H1 (cell line): ENCODE results near the gene IRX4. TPM values are rescaled to one million over a fixed set of nuclear protein-coding genes. Genes with fewer than 3 reads are reported as not detected.

Experiments
- CTCF ChIA-PET: fragments of 300-600 bp; sonication (Branson Sonifier 250); formaldehyde crosslinking; loops from one replicate; lab custom pipeline; 2021; ENCODE audit not compliant: partially characterized antibody; lab: Charles Lee
- POLR2A ChIA-PET: fragments of 300-600 bp; sonication (Branson Sonifier 250); formaldehyde crosslinking; loops from one replicate; lab custom pipeline; 2021; ENCODE audit warnings: inconsistent platforms; ENCODE audit not compliant: partially characterized antibody; lab: Charles Lee
- DNase-seq, 2 experiments: peaks; one replicate each; pipeline versions ENCODE4 v3.0.0 to v3.0.0-alpha.2; 2010 to 2022; ENCODE audit warnings: low spot score in 2 of 2, low read depth in 1 of 2, mixed read lengths in 1 of 2
- FAIRE-seq: peaks from 2 replicates; lab custom pipeline; 2011; peaks lifted over from hg19 to GRCh38; lab: Jason Lieb, UNC
- H2AFZ ChIP-seq: 2 replicates; pipeline ENCODE4 v1.8.1; 2012; ENCODE audit warnings: low read length, inconsistent platforms
- H2AK5ac ChIP-seq: 2 replicates; pipeline ENCODE4 v1.6.1; 2013; ENCODE audit warnings: low read depth, low read length
- H2BK120ac ChIP-seq: replicated peaks from 2 replicates; pipeline ENCODE3; 2013; ENCODE audit warnings: low read depth, low read length, inconsistent platforms
- H2BK12ac ChIP-seq: 2 replicates; pipeline ENCODE4 v1.6.1; 2013; ENCODE audit warnings: low read depth, low read length
- H2BK15ac ChIP-seq: 2 replicates; pipeline ENCODE4 v1.6.1; 2013; ENCODE audit warnings: low read length
- H2BK20ac ChIP-seq: 2 replicates; pipeline ENCODE4 v1.6.1; 2013; ENCODE audit warnings: low read length
- H2BK5ac ChIP-seq: 2 replicates; pipeline ENCODE4 v1.6.1; 2013; ENCODE audit warnings: low read depth, low read length
- H3K14ac ChIP-seq: 2 replicates; pipeline ENCODE4 v1.6.1; 2013; ENCODE audit warnings: inconsistent platforms; ENCODE audit not compliant: insufficient read length
- H3K18ac ChIP-seq: 2 replicates; pipeline ENCODE4 v1.6.1; 2013; ENCODE audit warnings: low read length; ENCODE audit errors: extremely low read depth
- H3K23ac ChIP-seq: 2 replicates; pipeline ENCODE4 v1.6.1; 2013; ENCODE audit warnings: inconsistent platforms; ENCODE audit not compliant: insufficient read length
- H3K23me2 ChIP-seq: 2 replicates; pipeline ENCODE4 v1.6.1; 2013; ENCODE audit warnings: low read depth, low read length
- H3K27ac ChIP-seq: 2 replicates; pipeline ENCODE4 v1.6.1; 2011; ENCODE audit warnings: low read depth, low read length, inconsistent platforms
- H3K27me3 ChIP-seq, 4 experiments: replicated peaks in 1 of 4; 1 replicate in 1 of 4; 2 replicates in 3 of 4; pipeline versions ENCODE4 v1.6.1 to v1.8.1; 2011 to 2013; ENCODE audit warnings: low read length in 3 of 4, mild to moderate bottlenecking in 3 of 4, inconsistent platforms in 2 of 4, mixed read lengths in 2 of 4, moderate library complexity in 1 of 4; ENCODE audit not compliant: control insufficient read depth in 3 of 4, insufficient read depth in 3 of 4; ENCODE audit errors: extremely low read depth in 1 of 4
- H3K36me3 ChIP-seq, 4 experiments: 2 replicates each; pipeline versions ENCODE4 v1.6.1 to v1.8.1; 2011 to 2013; ENCODE audit warnings: mild to moderate bottlenecking in 4 of 4, low read length in 3 of 4, moderate library complexity in 2 of 4, control low read depth in 1 of 4, inconsistent platforms in 1 of 4; ENCODE audit not compliant: insufficient read depth in 4 of 4, control insufficient read depth in 2 of 4
- H3K4ac ChIP-seq: replicated peaks from 2 replicates; pipeline ENCODE3; 2013; ENCODE audit warnings: low read length, low read depth, mixed read lengths, inconsistent platforms; ENCODE audit not compliant: insufficient read length
- H3K4me1 ChIP-seq, 4 experiments: replicated peaks in 1 of 4; 1 replicate in 1 of 4; 2 replicates in 3 of 4; pipeline versions ENCODE4 v1.6.1 to v1.8.1; 2011 to 2013; ENCODE audit warnings: low read length in 3 of 4, inconsistent platforms in 2 of 4, mixed read lengths in 1 of 4; ENCODE audit not compliant: insufficient read depth in 4 of 4, control insufficient read depth in 3 of 4
- H3K4me2 ChIP-seq, 2 experiments: 2 replicates each; pipeline versions ENCODE4 v1.6.1 to v1.8.1; 2011 to 2013; ENCODE audit warnings: low read depth in 2 of 2, low read length in 2 of 2, control low read depth in 1 of 2, inconsistent platforms in 1 of 2, mild to moderate bottlenecking in 1 of 2; ENCODE audit not compliant: insufficient read depth in 1 of 2
- H3K4me3 ChIP-seq, 4 experiments: fragments of 200-600, 300-600 bp in 1 of 4; sonication (generic), shearing (Covaris generic), sonication (Bioruptor Twin) in 1 of 4; 2 replicates each; pipeline versions ENCODE4 v1.5.1 to v1.8.1; 2011 to 2016; ENCODE audit warnings: low read length in 4 of 4, low read depth in 3 of 4, control low read depth in 2 of 4, inconsistent platforms in 2 of 4, mild to moderate bottlenecking in 2 of 4, mixed read lengths in 1 of 4, moderate library complexity in 1 of 4; ENCODE audit not compliant: insufficient read depth in 2 of 4; ENCODE audit errors: extremely low read depth in 1 of 4
- H3K56ac ChIP-seq: replicated peaks from 2 replicates; pipeline ENCODE3; 2013; ENCODE audit warnings: low read depth, mild to moderate bottlenecking, mixed read lengths, low read length, inconsistent platforms; ENCODE audit not compliant: insufficient read length
- H3K79me1 ChIP-seq: 2 replicates; pipeline ENCODE4 v1.6.1; 2013; ENCODE audit warnings: low read depth, low read length, control low read depth
- H3K79me2 ChIP-seq, 2 experiments: 2 replicates each; pipeline versions ENCODE4 v1.6.1 to v1.8.1; 2012 to 2013; ENCODE audit warnings: low read length in 2 of 2, mild to moderate bottlenecking in 2 of 2, inconsistent platforms in 1 of 2; ENCODE audit not compliant: insufficient read depth in 2 of 2, control insufficient read depth in 1 of 2
- H3K9ac ChIP-seq, 4 experiments: replicated peaks in 1 of 4; 1 replicate in 1 of 4; 2 replicates in 3 of 4; pipeline versions ENCODE4 v1.6.1 to v1.8.1; 2011 to 2013; ENCODE audit warnings: low read depth in 3 of 4, low read length in 3 of 4, control low read depth in 2 of 4, mild to moderate bottlenecking in 2 of 4, moderate library complexity in 2 of 4, inconsistent platforms in 1 of 4; ENCODE audit errors: extremely low read depth in 1 of 4
- H3K9me3 ChIP-seq, 2 experiments: 2 replicates each; pipeline versions ENCODE4 v1.6.1 to v1.8.1; 2012 to 2013; ENCODE audit warnings: mild to moderate bottlenecking in 2 of 2, moderate library complexity in 2 of 2, control low read depth in 1 of 2, inconsistent platforms in 1 of 2, low read depth in 1 of 2, low read length in 1 of 2, mixed read lengths in 1 of 2; ENCODE audit not compliant: insufficient read depth in 2 of 2
- H4K20me1 ChIP-seq, 2 experiments: replicated peaks in 1 of 2; 2 replicates each; pipeline versions ENCODE3 to v1.8.1; 2011 to 2013; ENCODE audit warnings: inconsistent platforms in 2 of 2, low read length in 2 of 2, mild to moderate bottlenecking in 1 of 2; ENCODE audit not compliant: insufficient read depth in 2 of 2, control insufficient read depth in 1 of 2
- H4K5ac ChIP-seq: 2 replicates; pipeline ENCODE4 v1.6.1; 2013; ENCODE audit warnings: low read length, low read depth, mixed read lengths, inconsistent platforms; ENCODE audit not compliant: insufficient read length
- H4K8ac ChIP-seq: 2 replicates; pipeline ENCODE4 v1.8.0; 2013; ENCODE audit warnings: mild to moderate bottlenecking, moderate library complexity, low read length, inconsistent platforms; ENCODE audit not compliant: insufficient read depth; ENCODE audit errors: extremely low read depth
- H4K91ac ChIP-seq: replicated peaks from 2 replicates; pipeline ENCODE3; 2013; ENCODE audit warnings: low read length, mixed read lengths, inconsistent platforms; ENCODE audit not compliant: insufficient read length
- BRCA1 ChIP-seq: IDR thresholded peaks from 2 replicates; pipeline ENCODE4 v1.6.1; 2012; ENCODE audit warnings: low read depth, low read length, improper control_type of control experiment
- CREB1 ChIP-seq: IDR thresholded peaks from 2 replicates; pipeline ENCODE4 v1.6.1; 2012; ENCODE audit warnings: inconsistent platforms
- EZH2 ChIP-seq: fragments of 200-600 bp; sonication (generic); IDR thresholded peaks from 2 replicates; pipeline ENCODE4 v1.7.1; 2012; ENCODE audit warnings: low read depth, mild to moderate bottlenecking, moderate library complexity, low read length, inconsistent platforms; ENCODE audit not compliant: severe bottlenecking
- FOSL1 ChIP-seq: IDR thresholded peaks from 2 replicates; pipeline ENCODE4 v1.6.1; 2011; ENCODE audit warnings: mild to moderate bottlenecking, low read depth, low read length, moderate library complexity; ENCODE audit not compliant: insufficient read depth
- GABPA ChIP-seq: IDR thresholded peaks from 2 replicates; pipeline ENCODE4 v1.6.1; 2011; ENCODE audit warnings: mild to moderate bottlenecking, low read length, moderate library complexity, borderline replicate concordance; ENCODE audit not compliant: insufficient read depth
- HDAC2 ChIP-seq, 2 experiments: fragments of 300-600 bp in 1 of 2; sonication (generic) in 1 of 2; IDR thresholded peaks; 2 replicates each; pipeline ENCODE4 v1.6.1; 2011 to 2012; ENCODE audit warnings: low read depth in 2 of 2, low read length in 2 of 2, mild to moderate bottlenecking in 2 of 2, moderate library complexity in 2 of 2, borderline replicate concordance in 1 of 2, inconsistent platforms in 1 of 2
- KDM4A ChIP-seq: IDR thresholded peaks from one replicate; pipeline ENCODE4 v1.7.1; 2012; ENCODE audit warnings: low read depth, mild to moderate bottlenecking, moderate library complexity, low read length, inconsistent platforms; ENCODE audit not compliant: severe bottlenecking
- MAFK ChIP-seq: IDR thresholded peaks from 2 replicates; pipeline ENCODE4 v1.6.1; 2012; ENCODE audit warnings: low read depth, mild to moderate bottlenecking, improper control_type of control experiment, low read length
- POLR2A ChIP-seq, 2 experiments: IDR thresholded peaks; 1 replicate in 1 of 2; 2 replicates in 1 of 2; pipeline ENCODE4 v1.6.1; 2011; ENCODE audit warnings: low read depth in 2 of 2, low read length in 2 of 2, mild to moderate bottlenecking in 2 of 2; ENCODE audit errors: control extremely low read depth in 1 of 2
- RFX5 ChIP-seq: IDR thresholded peaks from 2 replicates; pipeline ENCODE4 v1.6.1; 2011; ENCODE audit warnings: low read depth, low read length, improper control_type of control experiment, borderline replicate concordance
- TCF12 ChIP-seq: IDR thresholded peaks from 2 replicates; pipeline ENCODE4 v1.6.1; 2011; ENCODE audit warnings: low read depth, mild to moderate bottlenecking, low read length
- WGBS, 2 experiments: shearing (Covaris generic) in 1 of 2; methylation state at CpG; one replicate each; pipeline versions ENCODE4 v1.1.6 to v1.1.7; 2013 to 2015; ENCODE audit warnings: low lambda C conversion rate in 2 of 2, mixed read lengths in 2 of 2, inconsistent platforms in 1 of 2, low coverage in 1 of 2, missing lambda C conversion rate in 1 of 2; ENCODE audit not compliant: insufficient replicate concordance in 2 of 2, insufficient coverage in 1 of 2, insufficient read length in 1 of 2; ENCODE audit errors: extremely low coverage in 1 of 2, missing lambda C conversion rate in 1 of 2; 5-methylcytosine and 5-hydroxymethylcytosine counted together
- polyA plus RNA-seq, 7 experiments: library from polyadenylated mRNA; depleted of rRNA in 3 of 7; stranded (reverse) in 5 of 7; unstranded in 2 of 7; fragments of >200 nt in 5 of 7; fragments of 200-250 nt in 2 of 7; gene quantifications; 1 replicate in 5 of 7; 2 replicates in 1 of 7; 4 replicates in 1 of 7; pipeline versions ENCODE4 v1.2.1 to v1.2.3, GENCODE V29; 2011 to 2013; ENCODE audit warnings: missing spikeins in 2 of 7, mixed read lengths in 2 of 7
- total RNA-seq: library from RNA; stranded (reverse); fragmentation: NEBNext Ultra II Directional; extraction: Animal tissue kit (Norgen Biotek cat#: 25700); gene quantifications from 2 replicates; pipeline ENCODE4 v1.2.1, GENCODE V29; 2021
- TF ChIP-seq, protein P1 (sequence below): IDR thresholded peaks from 2 replicates; pipeline ENCODE4 v1.6.1; 2012; ENCODE audit warnings: inconsistent platforms
- TF ChIP-seq, protein P2 (sequence below): IDR thresholded peaks from 2 replicates; pipeline ENCODE4 v1.6.1; 2011; ENCODE audit warnings: low read length, improper control_type of control experiment

IRX4 gene
- total and polyA plus RNA-seq, 2 of the 8 experiments (the other 6 are each of a cell fraction or from before 2014, with no cell fraction given) = 0.45 to 1.2 TPM

- H2BK20ac ChIP-seq = no peak overlapping the region
- TF ChIP-seq HDAC2 (IDR thresholded peaks at IDR 0.05; ENCODE audit: borderline replicate concordance in 1 of 2, low read depth in 2 of 2, low read length in 2 of 2) = no peak
- TF ChIP-seq, protein P1, sequence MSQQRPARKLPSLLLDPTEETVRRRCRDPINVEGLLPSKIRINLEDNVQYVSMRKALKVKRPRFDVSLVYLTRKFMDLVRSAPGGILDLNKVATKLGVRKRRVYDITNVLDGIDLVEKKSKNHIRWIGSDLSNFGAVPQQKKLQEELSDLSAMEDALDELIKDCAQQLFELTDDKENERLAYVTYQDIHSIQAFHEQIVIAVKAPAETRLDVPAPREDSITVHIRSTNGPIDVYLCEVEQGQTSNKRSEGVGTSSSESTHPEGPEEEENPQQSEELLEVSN = no peak
- no peak for TF ChIP-seq CREB1
- TF ChIP-seq TCF12 = no peak
- no peak for TF ChIP-seq EZH2
- no peak for TF ChIP-seq BRCA1
- no peak for TF ChIP-seq MAFK
- TF ChIP-seq KDM4A = no peak
- TF ChIP-seq GABPA = no peak
- no peak for TF ChIP-seq POLR2A (IDR thresholded peaks at IDR 0.05; ENCODE audit: control extremely low read depth in 1 of 2, low read depth in 2 of 2, low read length in 2 of 2)
- no peak for TF ChIP-seq RFX5
- no peak for TF ChIP-seq FOSL1
- TF ChIP-seq, protein P2, sequence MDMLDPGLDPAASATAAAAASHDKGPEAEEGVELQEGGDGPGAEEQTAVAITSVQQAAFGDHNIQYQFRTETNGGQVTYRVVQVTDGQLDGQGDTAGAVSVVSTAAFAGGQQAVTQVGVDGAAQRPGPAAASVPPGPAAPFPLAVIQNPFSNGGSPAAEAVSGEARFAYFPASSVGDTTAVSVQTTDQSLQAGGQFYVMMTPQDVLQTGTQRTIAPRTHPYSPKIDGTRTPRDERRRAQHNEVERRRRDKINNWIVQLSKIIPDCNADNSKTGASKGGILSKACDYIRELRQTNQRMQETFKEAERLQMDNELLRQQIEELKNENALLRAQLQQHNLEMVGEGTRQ = no peak
These were observed 40.6 kb upstream of the IRX4 start for GRCh38 chr5:1923341-1923740.

More at GRCh38 chr5:1923341-1923740, 40.6 kb upstream of the IRX4 start:
- Histone ChIP-seq H3K23me2 (no peaks in the 10 kb centered on the region), H2BK12ac (no peak overlapping the region), H3K14ac (no peak overlapping the region), H3K79me2 (no peaks in the 10 kb centered on the region), H4K91ac (no peak overlapping the region), H4K8ac (no peak overlapping the region), H3K4me3 (no peak overlapping the region), H4K5ac (no peak overlapping the region), H3K36me3 (no peaks in the 10 kb centered on the region), H4K20me1 (no peaks in the 10 kb centered on the region), H2BK5ac (no peak overlapping the region), H3K27me3 (no peaks in the 10 kb centered on the region), H3K9me3 (no peaks in the 10 kb centered on the region), H3K9ac (no peak overlapping the region), H2AK5ac (no peak overlapping the region), H3K56ac (no peak overlapping the region), H3K23ac (no peak overlapping the region), H2AFZ (no peak overlapping the region), H3K4me2 (no peak overlapping the region), H3K79me1 (no peaks in the 10 kb centered on the region), H2BK15ac (no peak overlapping the region), H3K4me1 (peaks cover 0 to 4% (median 3%) of the 10 kb centered on the region in 4 experiments; a peak in 6 of 7 replicates), H3K4ac (no peak overlapping the region), H3K18ac (no peak overlapping the region), H2BK120ac (no peak overlapping the region), H3K27ac (no peak overlapping the region)
- no peak for FAIRE-seq
- ChIA-PET CTCF (no interaction called here), POLR2A (no interaction called here)
- no peak for DNase-seq
- 93% methylated on average over 15 of the region's 15 CpGs; no CpG with 5 or more reads in 1 of the 2 experiments for WGBS, 2 experiments
